Fibroblast of the aortic adventitia (primary cell): ENCODE results near the gene SLC22A7. TPM values are rescaled to one million over a fixed set of nuclear protein-coding genes. Genes with fewer than 3 reads are reported as not detected.

Source experiments
- DNase-seq: peaks from one replicate; pipeline ENCODE4 v3.0.0-alpha.2; 2010; ENCODE audit warnings: low read depth
- H3K4me3 ChIP-seq: 2 replicates; pipeline ENCODE4 v1.5.1; 2011; ENCODE audit warnings: low read depth, mild to moderate bottlenecking, control low read depth, low read length, moderate library complexity
- total RNA-seq: library from RNA; depleted of rRNA; stranded (reverse); fragments of >200 nt; gene quantifications from 2 replicates; pipeline ENCODE4 v1.2.3, GENCODE V29; 2012; ENCODE audit warnings: low replicate concordance
- TF ChIP-seq, protein P1 (sequence below): IDR thresholded peaks from 2 replicates; pipeline ENCODE4 v1.5.1; 2011; ENCODE audit warnings: mild to moderate bottlenecking, low read length, control low read depth, inconsistent platforms; ENCODE audit not compliant: insufficient read depth

SLC22A7 gene
- total RNA-seq, 1 donor: not detected

DNA sequence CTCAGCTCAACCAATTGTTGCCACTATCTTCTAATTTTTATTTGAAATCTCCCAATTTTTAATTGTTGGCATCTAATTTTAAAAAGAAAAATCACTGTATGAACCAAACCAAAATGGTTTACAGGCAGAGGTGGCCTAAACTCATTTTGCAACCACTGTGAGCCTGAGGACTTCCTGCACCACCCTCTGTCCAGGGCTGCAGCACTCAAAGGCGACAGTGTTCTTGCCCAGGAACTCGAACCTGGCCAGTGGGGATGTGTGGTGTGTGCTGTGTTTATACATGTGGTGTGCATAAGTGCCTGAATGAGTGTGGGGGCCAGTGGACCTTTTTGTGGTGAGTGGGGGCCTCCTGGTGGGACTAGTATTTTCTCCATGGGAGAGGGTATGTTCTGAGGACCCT, 24.4 kb upstream of the SLC22A7 start:
- no peak for DNase-seq
- no peak overlapping the region for H3K4me3 ChIP-seq
- TF ChIP-seq, protein P1, sequence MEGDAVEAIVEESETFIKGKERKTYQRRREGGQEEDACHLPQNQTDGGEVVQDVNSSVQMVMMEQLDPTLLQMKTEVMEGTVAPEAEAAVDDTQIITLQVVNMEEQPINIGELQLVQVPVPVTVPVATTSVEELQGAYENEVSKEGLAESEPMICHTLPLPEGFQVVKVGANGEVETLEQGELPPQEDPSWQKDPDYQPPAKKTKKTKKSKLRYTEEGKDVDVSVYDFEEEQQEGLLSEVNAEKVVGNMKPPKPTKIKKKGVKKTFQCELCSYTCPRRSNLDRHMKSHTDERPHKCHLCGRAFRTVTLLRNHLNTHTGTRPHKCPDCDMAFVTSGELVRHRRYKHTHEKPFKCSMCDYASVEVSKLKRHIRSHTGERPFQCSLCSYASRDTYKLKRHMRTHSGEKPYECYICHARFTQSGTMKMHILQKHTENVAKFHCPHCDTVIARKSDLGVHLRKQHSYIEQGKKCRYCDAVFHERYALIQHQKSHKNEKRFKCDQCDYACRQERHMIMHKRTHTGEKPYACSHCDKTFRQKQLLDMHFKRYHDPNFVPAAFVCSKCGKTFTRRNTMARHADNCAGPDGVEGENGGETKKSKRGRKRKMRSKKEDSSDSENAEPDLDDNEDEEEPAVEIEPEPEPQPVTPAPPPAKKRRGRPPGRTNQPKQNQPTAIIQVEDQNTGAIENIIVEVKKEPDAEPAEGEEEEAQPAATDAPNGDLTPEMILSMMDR: no peak

DNA sequence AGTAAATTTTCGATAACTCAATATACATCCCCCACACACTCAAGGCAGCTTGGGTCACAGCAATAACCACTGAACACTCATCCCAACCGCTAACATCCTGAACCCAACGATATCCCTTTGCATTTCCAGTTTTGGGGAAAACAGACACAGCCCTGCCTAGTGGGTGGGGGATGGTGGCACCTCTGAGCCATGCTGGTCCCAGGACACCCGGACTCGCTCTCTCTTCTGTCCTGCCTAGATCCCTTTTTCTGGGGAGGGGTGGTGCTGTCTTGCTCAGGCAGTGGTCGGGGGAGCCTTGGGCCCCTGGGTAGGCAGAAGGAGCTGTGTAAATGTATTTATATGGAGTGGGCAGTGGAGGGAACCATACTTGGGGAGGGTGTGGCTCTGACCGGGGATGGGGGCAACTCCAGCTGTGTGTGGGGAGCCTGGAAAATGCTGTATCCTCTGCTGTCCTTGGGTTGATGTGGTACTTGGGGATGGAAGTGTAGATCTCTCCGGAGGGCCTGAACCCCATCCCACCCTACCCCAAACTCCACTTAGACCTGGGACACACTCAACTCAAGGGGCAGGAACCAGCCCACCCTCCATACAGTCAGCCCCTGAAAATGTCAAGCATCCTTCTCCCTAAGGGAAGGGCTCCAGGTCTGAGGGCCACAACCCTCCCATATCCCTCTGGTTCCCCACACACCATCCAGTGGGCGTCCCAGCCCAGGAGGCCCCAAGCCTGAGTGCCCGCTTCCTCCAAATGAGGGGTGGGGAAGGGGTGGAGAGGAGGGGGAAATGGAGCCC, 23.7 kb upstream of the SLC22A7 start:
- TF ChIP-seq, protein P1: no peak
- no peak overlapping the region for H3K4me3 ChIP-seq
- no peak for DNase-seq

DNA sequence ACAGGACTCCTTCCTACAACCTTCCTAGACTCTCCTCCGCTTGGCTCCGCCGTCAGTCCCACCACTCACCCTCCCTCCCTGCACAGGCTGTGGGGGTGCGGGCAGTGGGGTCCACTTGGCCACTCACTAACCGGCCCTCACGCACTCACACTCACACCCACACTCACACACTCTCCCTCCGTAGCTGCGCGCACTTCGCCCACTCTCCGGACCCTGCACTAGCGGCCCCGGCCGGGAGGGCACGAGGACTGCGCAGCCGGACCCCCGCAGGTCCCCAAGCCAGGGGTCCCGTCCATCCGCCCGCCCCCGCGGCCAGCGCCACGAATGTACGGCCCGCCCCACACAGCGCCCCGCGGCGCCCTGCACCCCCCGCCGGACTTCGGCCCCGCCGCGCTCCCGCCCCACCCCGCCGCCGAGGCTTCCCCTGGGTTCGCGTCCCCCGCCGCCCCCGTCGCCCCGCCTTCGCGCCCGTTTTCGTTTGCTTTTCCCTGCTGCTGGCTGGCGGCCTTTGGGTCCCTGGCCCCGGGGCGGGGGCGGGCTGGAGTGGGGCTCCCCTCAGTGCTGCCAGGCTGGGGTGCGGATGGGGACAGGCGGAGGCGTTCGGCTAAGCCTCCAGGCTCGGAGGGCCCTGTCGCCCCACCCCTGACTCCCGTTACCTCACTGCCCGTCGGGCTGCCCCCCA, 23.0 kb upstream of the SLC22A7 start:
- DNase-seq: no peak
- TF ChIP-seq, protein P1: no peak
- H3K4me3 ChIP-seq: peak overlapping the region; percentile 47

DNA sequence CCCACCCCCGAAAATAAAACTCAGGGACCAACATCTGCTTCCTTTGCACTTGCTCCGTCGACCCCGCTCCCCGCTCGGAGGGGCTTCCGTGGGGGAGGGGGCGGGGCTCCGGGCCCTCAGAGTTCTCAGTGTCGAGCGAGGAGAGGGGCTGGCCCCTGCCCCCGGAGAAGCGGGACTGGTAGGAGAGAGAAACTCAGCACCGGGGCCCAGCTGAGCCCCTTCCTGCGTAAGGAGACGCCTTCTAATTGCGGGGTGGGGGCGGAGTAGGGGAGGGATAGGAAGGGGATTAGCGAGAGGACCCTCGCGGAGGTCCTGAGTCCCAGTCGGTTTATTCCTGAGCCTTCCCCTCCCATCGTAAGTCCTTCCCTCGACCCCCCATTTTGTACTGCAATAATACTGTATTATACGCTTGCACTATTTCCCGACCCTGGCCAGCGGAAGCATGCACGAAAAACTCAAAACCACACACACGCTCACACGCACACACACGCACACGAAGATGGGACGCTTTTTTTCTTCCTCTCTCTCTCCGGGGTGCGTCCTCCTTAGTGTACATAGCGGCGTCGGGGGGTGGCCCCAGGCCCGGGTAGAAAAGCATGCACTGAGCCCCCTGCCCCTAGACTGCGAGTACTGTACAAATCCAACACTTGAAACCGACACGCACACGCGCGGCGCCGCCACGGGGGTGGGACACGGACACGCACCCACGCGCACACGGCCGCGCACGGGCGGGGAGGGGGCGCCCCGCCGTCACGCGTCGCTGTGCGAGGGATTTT, 22.1 kb upstream of the SLC22A7 start:
- no peak for DNase-seq
- H3K4me3 ChIP-seq: no peak overlapping the region
- TF ChIP-seq, protein P1: no peak

DNA sequence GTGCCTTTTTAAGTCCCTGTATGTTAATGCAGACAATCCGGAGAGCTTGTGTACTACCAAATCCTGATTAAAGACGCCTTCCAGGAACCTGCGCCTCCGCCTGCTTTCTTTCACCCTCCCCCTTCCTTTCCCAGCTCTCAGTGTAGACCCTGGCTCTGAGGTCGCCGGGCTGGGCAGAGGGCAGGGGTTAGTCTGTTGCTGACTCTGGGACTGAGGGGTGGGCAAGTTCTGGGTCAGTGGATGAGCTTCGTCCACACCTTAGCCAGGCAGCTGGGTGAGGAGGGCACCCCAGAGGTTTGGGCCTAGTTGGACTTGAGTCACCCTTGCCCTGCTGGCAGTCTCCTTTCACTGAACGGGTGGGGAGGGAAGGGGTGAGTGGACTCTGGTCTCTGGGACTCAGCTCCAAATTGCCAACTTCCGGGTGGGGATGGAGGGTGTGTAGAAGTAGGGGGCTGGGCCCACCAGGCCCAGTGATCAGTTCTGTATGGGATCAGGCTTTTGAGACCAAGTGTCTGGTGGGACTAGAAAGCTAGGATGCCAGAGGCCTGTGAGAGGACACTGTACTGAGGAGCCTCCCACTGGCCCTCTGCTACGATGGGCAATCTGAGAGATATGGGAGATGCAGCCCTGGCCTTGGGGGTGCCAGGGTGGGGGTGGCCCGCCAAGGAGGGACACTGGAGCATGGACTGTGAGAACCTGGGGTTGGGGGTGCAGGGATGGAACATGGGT, 21.3 kb upstream of the SLC22A7 start:
- TF ChIP-seq, protein P1: no peak
- no peak for DNase-seq
- no peak overlapping the region for H3K4me3 ChIP-seq

DNA sequence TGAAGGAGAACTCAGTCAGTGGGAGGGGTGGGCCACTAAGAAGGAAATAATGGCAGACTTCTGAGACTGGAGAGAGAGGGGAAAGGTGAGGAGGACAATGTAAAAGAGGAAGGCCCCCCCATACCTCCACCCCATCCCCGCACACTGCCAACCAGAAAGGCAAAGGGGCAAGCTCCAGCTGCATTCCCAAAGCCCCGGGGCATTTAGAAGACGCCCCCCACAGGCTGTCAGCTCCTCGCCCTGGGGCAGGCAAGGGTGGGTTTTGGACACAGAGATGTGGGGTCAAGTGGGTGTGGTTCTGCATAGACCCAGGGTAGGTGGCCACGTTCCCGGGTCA, 20.8 kb upstream of the SLC22A7 start:
- TF ChIP-seq, protein P1: no peak
- no peak for DNase-seq
- H3K4me3 ChIP-seq: no peak overlapping the region
